ENCODE measurements around the gene TDRD9. TPM values are rescaled to one million over a fixed set of nuclear protein-coding genes. Genes with fewer than 3 reads are reported as not detected.

Gene TDRD9
- total RNA-seq, 2 donors from 2014 or later = 0.95 TPM; not detected in 1

GRCh38 chr14:103930051-103930604, 1.9 kb downstream of the TDRD9 start:
- H3K36me3 Mint-ChIP-seq (ENCODE audit: low read depth) = no peaks in the 10 kb centered on the region
- ATAC-seq (replicated peaks) = no peak
- no peaks in the 10 kb centered on the region for H3K4me1 Mint-ChIP-seq
- no peaks in the 10 kb centered on the region for H3K9me3 Mint-ChIP-seq
- H3K27me3 Mint-ChIP-seq = no peaks in the 10 kb centered on the region
- no peak overlapping the region for H3K27ac Mint-ChIP-seq
- H3K4me3 Mint-ChIP-seq = no peak overlapping the region

- ATAC-seq (replicated peaks) = peak; percentile 32
- Mint-ChIP-seq H3K9me3 (no peaks in the 10 kb centered on the region), H3K27me3 (no peaks in the 10 kb centered on the region), H3K4me1 (no peaks in the 10 kb centered on the region), H3K4me3 (no peak overlapping the region), H3K27ac (no peak overlapping the region), H3K36me3 (ENCODE audit: low read depth) (no peaks in the 10 kb centered on the region)
These were observed 3.2 kb downstream of the TDRD9 start for GRCh38 chr14:103931422-103931821.

GRCh38 chr14:103932791-103933490, 4.7 kb downstream of the TDRD9 start:
- ATAC-seq (replicated peaks) = no peak
- Mint-ChIP-seq H3K9me3 (no peaks in the 10 kb centered on the region), H3K4me1 (no peaks in the 10 kb centered on the region), H3K4me3 (no peak overlapping the region), H3K36me3 (ENCODE audit: low read depth) (no peaks in the 10 kb centered on the region), H3K27ac (no peak overlapping the region), H3K27me3 (peaks cover 5% of the 10 kb centered on the region)

- Mint-ChIP-seq H3K4me1 (no peaks in the 10 kb centered on the region), H3K27ac (no peak overlapping the region), H3K4me3 (no peak overlapping the region), H3K27me3 (peaks cover 10% of the 10 kb centered on the region), H3K36me3 (ENCODE audit: low read depth) (no peaks in the 10 kb centered on the region), H3K9me3 (no peaks in the 10 kb centered on the region)
- ATAC-seq (replicated peaks) = no peak
These were observed 6.8 kb downstream of the TDRD9 start for GRCh38 chr14:103935102-103935501.

GRCh38 chr14:103941462-103941861, 13.2 kb downstream of the TDRD9 start:
- Mint-ChIP-seq H3K4me1 (no peaks in the 10 kb centered on the region), H3K36me3 (ENCODE audit: low read depth) (no peaks in the 10 kb centered on the region), H3K27ac (no peak overlapping the region), H3K4me3 (no peak overlapping the region), H3K27me3 (peaks cover 42% of the 10 kb centered on the region), H3K9me3 (no peaks in the 10 kb centered on the region)
- ATAC-seq (replicated peaks) = no peak

- no peak for ATAC-seq (replicated peaks)
- Mint-ChIP-seq H3K27ac (no peak within 1 kb of the TSS), H3K4me1 (no peaks in the 10 kb centered on the region), H3K27me3 (peaks cover 48% of the 10 kb centered on the region), H3K36me3 (ENCODE audit: low read depth) (no peaks in the 10 kb centered on the region), H3K4me3 (no peak within 1 kb of the TSS), H3K9me3 (no peaks in the 10 kb centered on the region)
These were observed 13.9 kb downstream of the TDRD9 start, which contains the start of gene RD3L for GRCh38 chr14:103941973-103942736. Gene RD3L, minus strand, starts transcription at chr14:103942529. Its CDS starts 834 bp downstream, at chr14:103941695.

- H3K27me3 Mint-ChIP-seq = peaks cover 44% of the 10 kb centered on the region
- no peak for ATAC-seq (replicated peaks)
These were observed 15.4 kb downstream of the TDRD9 start for GRCh38 chr14:103943673-103944072.

GRCh38 chr14:103946975-103947374, 18.7 kb downstream of the TDRD9 start:
- Mint-ChIP-seq H3K27me3 (peaks cover 23% of the 10 kb centered on the region), H3K27ac (no peak overlapping the region), H3K4me1 (no peaks in the 10 kb centered on the region), H3K9me3 (no peaks in the 10 kb centered on the region), H3K36me3 (ENCODE audit: low read depth) (no peaks in the 10 kb centered on the region), H3K4me3 (no peak overlapping the region)
- ATAC-seq (replicated peaks) = no peak

More at GRCh38 chr14:103943673-103944072, 15.4 kb downstream of the TDRD9 start:
- H3K4me1 Mint-ChIP-seq = no peaks in the 10 kb centered on the region
- H3K27ac Mint-ChIP-seq = no peak overlapping the region
- H3K9me3 Mint-ChIP-seq = no peaks in the 10 kb centered on the region
- no peak overlapping the region for H3K4me3 Mint-ChIP-seq
- no peaks in the 10 kb centered on the region for H3K36me3 Mint-ChIP-seq (ENCODE audit: low read depth)

GRCh38 chr14:103948442-103948841, 20.2 kb downstream of the TDRD9 start:
- Mint-ChIP-seq H3K9me3 (no peaks in the 10 kb centered on the region), H3K4me3 (no peak overlapping the region), H3K27me3 (peaks cover 21% of the 10 kb centered on the region), H3K4me1 (no peaks in the 10 kb centered on the region), H3K36me3 (ENCODE audit: low read depth) (no peaks in the 10 kb centered on the region), H3K27ac (no peak overlapping the region)
- ATAC-seq (replicated peaks) = no peak

- Mint-ChIP-seq H3K27me3 (peaks cover 22% of the 10 kb centered on the region), H3K27ac (no peak overlapping the region), H3K4me1 (no peaks in the 10 kb centered on the region), H3K9me3 (no peaks in the 10 kb centered on the region), H3K4me3 (no peak overlapping the region), H3K36me3 (ENCODE audit: low read depth) (no peaks in the 10 kb centered on the region)
- ATAC-seq (replicated peaks) = no peak
These were observed 21.0 kb downstream of the TDRD9 start for GRCh38 chr14:103949131-103949790.

GRCh38 chr14:103960457-103961055, 32.3 kb downstream of the TDRD9 start:
- ATAC-seq (replicated peaks) = no peak
- Mint-ChIP-seq H3K27me3 (peaks cover 4% of the 10 kb centered on the region), H3K4me1 (no peaks in the 10 kb centered on the region), H3K4me3 (no peak overlapping the region), H3K27ac (no peak overlapping the region), H3K9me3 (no peaks in the 10 kb centered on the region), H3K36me3 (ENCODE audit: low read depth) (no peaks in the 10 kb centered on the region)

GRCh38 chr14:103961928-103962578, 33.8 kb downstream of the TDRD9 start:
- H3K27me3 Mint-ChIP-seq = peaks cover 4% of the 10 kb centered on the region
- no peak overlapping the region for H3K27ac Mint-ChIP-seq
- no peaks in the 10 kb centered on the region for H3K4me1 Mint-ChIP-seq
- no peaks in the 10 kb centered on the region for H3K36me3 Mint-ChIP-seq (ENCODE audit: low read depth)
- ATAC-seq (replicated peaks) = no peak
- no peak overlapping the region for H3K4me3 Mint-ChIP-seq
- no peaks in the 10 kb centered on the region for H3K9me3 Mint-ChIP-seq

GRCh38 chr14:103966631-103967030, 38.4 kb downstream of the TDRD9 start:
- H3K4me3 Mint-ChIP-seq = no peak overlapping the region
- H3K4me1 Mint-ChIP-seq = no peaks in the 10 kb centered on the region
- ATAC-seq (replicated peaks) = no peak
- H3K9me3 Mint-ChIP-seq = no peaks in the 10 kb centered on the region
- H3K36me3 Mint-ChIP-seq (ENCODE audit: low read depth) = no peaks in the 10 kb centered on the region
- peaks cover 10% of the 10 kb centered on the region for H3K27me3 Mint-ChIP-seq
- H3K27ac Mint-ChIP-seq = no peak overlapping the region

- ATAC-seq (replicated peaks) = no peak
- Mint-ChIP-seq H3K27me3 (peaks cover 7% of the 10 kb centered on the region), H3K36me3 (ENCODE audit: low read depth) (no peaks in the 10 kb centered on the region), H3K4me3 (no peak overlapping the region), H3K4me1 (no peaks in the 10 kb centered on the region), H3K9me3 (no peaks in the 10 kb centered on the region), H3K27ac (no peak overlapping the region)
These were observed 41.7 kb downstream of the TDRD9 start for GRCh38 chr14:103969961-103970360.

All from activated T-helper 17 cell treated with anti-CD3 and anti-CD28 coated beads, Interleukin-2, amount 50 U/mL, for 72 hours (primary cell).